ENCODE measurements around the gene TACC2.

Gene TACC2

GRCh38 chr10:122298598-122299301 lies 309.8 kb downstream of the TACC2 start:
- H3K36me3 Mint-ChIP-seq (ENCODE audit: low read depth), result no peaks in the 10 kb centered on the region
- H3K27ac Mint-ChIP-seq, result no peak overlapping the region
- H3K4me1 Mint-ChIP-seq, result peaks cover 9% of the 10 kb centered on the region
- H3K9me3 Mint-ChIP-seq, result no peaks in the 10 kb centered on the region
- H3K27me3 Mint-ChIP-seq (ENCODE audit: low read depth, poor library complexity), result peaks cover 11% of the 10 kb centered on the region
- peak overlapping the region; percentile 42 for H3K4me3 Mint-ChIP-seq
- DNase-seq, result peak; percentile 75
- TF ChIP-seq, protein P1, sequence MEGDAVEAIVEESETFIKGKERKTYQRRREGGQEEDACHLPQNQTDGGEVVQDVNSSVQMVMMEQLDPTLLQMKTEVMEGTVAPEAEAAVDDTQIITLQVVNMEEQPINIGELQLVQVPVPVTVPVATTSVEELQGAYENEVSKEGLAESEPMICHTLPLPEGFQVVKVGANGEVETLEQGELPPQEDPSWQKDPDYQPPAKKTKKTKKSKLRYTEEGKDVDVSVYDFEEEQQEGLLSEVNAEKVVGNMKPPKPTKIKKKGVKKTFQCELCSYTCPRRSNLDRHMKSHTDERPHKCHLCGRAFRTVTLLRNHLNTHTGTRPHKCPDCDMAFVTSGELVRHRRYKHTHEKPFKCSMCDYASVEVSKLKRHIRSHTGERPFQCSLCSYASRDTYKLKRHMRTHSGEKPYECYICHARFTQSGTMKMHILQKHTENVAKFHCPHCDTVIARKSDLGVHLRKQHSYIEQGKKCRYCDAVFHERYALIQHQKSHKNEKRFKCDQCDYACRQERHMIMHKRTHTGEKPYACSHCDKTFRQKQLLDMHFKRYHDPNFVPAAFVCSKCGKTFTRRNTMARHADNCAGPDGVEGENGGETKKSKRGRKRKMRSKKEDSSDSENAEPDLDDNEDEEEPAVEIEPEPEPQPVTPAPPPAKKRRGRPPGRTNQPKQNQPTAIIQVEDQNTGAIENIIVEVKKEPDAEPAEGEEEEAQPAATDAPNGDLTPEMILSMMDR (IDR thresholded peaks at IDR 0.05), result peak; percentile 88

GRCh38 chr10:122299423-122300075 lies 310.6 kb downstream of the TACC2 start:
- no peak overlapping the region for H3K27ac Mint-ChIP-seq
- H3K9me3 Mint-ChIP-seq, result peaks cover 4% of the 10 kb centered on the region
- TF ChIP-seq, protein P1 (IDR thresholded peaks at IDR 0.05), result no peak
- no peaks in the 10 kb centered on the region for H3K36me3 Mint-ChIP-seq (ENCODE audit: low read depth)
- H3K27me3 Mint-ChIP-seq (ENCODE audit: low read depth, poor library complexity), result peaks cover 16% of the 10 kb centered on the region
- no peak overlapping the region for H3K4me3 Mint-ChIP-seq
- DNase-seq, result no peak
- H3K4me1 Mint-ChIP-seq, result peaks cover 9% of the 10 kb centered on the region

- H3K4me1 Mint-ChIP-seq, result peaks cover 9% of the 10 kb centered on the region
- DNase-seq, result no peak
- no peak overlapping the region for H3K4me3 Mint-ChIP-seq
Observed at GRCh38 chr10:122301055-122301810, 312.3 kb downstream of the TACC2 start.

DNA sequence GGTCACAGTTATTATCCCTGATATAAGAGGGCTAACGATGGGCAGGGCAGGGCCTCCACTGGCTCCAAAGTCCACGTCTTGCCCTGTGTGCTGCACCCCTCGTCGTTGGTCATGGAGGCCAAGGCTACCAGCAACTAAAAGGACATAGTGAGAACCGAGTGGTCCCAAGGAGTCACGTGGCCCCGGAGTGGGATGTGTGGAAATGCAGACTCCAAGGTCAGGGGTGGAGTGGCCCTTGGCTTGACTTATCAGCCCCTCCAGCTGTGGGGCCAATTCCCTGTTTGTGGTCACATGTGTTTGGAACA lies 312.8 kb downstream of the TACC2 start:
- Mint-ChIP-seq H3K27ac (no peak overlapping the region), H3K36me3 (ENCODE audit: low read depth) (no peaks in the 10 kb centered on the region), H3K9me3 (peaks cover 12% of the 10 kb centered on the region), H3K27me3 (ENCODE audit: low read depth, poor library complexity) (peaks cover 17% of the 10 kb centered on the region), H3K4me1 (peaks cover 9% of the 10 kb centered on the region), H3K4me3 (no peak overlapping the region)
- DNase-seq, result no peak
- TF ChIP-seq, protein P1 (IDR thresholded peaks at IDR 0.05), result no peak

More at GRCh38 chr10:122301055-122301810, 312.3 kb downstream of the TACC2 start:
- Mint-ChIP-seq H3K36me3 (ENCODE audit: low read depth) (no peaks in the 10 kb centered on the region), H3K27ac (no peak overlapping the region), H3K27me3 (ENCODE audit: low read depth, poor library complexity) (peaks cover 17% of the 10 kb centered on the region), H3K9me3 (peaks cover 12% of the 10 kb centered on the region)
- TF ChIP-seq, protein P1 (IDR thresholded peaks at IDR 0.05), result no peak

GRCh38 chr10:122302315-122302714 lies 313.4 kb downstream of the TACC2 start:
- DNase-seq, result no peak
- TF ChIP-seq, protein P1 (IDR thresholded peaks at IDR 0.05), result no peak
- Mint-ChIP-seq H3K4me1 (peaks cover 9% of the 10 kb centered on the region), H3K4me3 (no peak overlapping the region), H3K36me3 (ENCODE audit: low read depth) (no peaks in the 10 kb centered on the region), H3K27ac (no peak overlapping the region), H3K9me3 (peaks cover 12% of the 10 kb centered on the region), H3K27me3 (ENCODE audit: low read depth, poor library complexity) (peaks cover 17% of the 10 kb centered on the region)

Data from nephron progenitor cell (in vitro differentiated cells).